ENCODE results near the gene SRGN. TPM values are rescaled to one million over a fixed set of nuclear protein-coding genes. Genes with fewer than 3 reads are reported as not detected.

The SRGN gene
- total and polyA plus RNA-seq, 10 of the 15 experiments (the other 5 are each of a cell fraction or from before 2014, with no cell fraction given): 382 to 2,414 (median 885) TPM

DNA sequence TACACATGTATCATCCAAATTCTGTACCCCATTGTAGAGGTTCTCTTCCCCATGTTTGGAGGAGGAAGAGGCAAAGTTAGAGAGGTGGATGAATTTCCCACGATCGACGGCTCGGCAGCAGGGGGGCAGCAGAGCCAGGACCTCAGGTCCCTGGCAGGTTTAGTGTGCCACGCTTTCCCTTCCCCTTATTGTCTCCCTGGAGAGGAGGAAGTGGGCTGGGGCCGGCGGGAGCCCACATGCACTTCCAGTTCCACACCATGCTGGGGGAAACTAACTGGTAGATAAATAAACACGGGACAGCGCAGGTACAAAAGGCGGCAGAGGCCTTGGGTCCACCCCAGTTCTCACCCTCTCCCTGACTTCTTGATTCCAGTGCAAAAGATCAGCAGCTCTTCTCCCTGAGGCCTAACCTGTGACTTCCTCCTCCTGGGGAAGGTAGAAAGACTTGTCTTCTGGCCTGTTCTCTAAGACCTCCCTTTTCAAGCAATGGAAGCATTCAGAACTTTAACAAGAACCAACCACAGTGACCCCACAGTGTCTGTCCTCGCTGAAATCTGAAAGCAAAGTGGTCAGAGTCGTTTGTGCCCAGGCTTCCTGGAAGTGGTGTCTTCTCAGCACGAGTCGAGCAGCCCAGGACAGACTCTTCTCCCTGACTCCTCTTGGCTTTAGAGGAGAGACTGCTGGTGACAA lies 30.5 kb upstream of the SRGN start (continued):
- peak; percentile 70 for TF ChIP-seq EED (IDR thresholded peaks at IDR 0.05; ENCODE audit: low read depth)
- TF ChIP-seq ZNF24 (IDR thresholded peaks at IDR 0.05): no peak
- no peak for TF ChIP-seq CREB1 (IDR thresholded peaks at IDR 0.05; ENCODE audit: low read depth)
- TF ChIP-seq SMAD5 (IDR thresholded peaks at IDR 0.05; ENCODE audit: low read depth): 0 out of 2 replicates have a peak, but pooled peaks have one; percentile 24
- TF ChIP-seq BACH1 (IDR thresholded peaks at IDR 0.05; ENCODE audit: borderline replicate concordance): 0 out of 2 replicates have a peak, but pooled peaks have one; percentile 14
- TF ChIP-seq MEF2B (IDR thresholded peaks at IDR 0.05; ENCODE audit: partially characterized antibody, poor library complexity, severe bottlenecking): peak; percentile 29
- TF ChIP-seq, protein P1, sequence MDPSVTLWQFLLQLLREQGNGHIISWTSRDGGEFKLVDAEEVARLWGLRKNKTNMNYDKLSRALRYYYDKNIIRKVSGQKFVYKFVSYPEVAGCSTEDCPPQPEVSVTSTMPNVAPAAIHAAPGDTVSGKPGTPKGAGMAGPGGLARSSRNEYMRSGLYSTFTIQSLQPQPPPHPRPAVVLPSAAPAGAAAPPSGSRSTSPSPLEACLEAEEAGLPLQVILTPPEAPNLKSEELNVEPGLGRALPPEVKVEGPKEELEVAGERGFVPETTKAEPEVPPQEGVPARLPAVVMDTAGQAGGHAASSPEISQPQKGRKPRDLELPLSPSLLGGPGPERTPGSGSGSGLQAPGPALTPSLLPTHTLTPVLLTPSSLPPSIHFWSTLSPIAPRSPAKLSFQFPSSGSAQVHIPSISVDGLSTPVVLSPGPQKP (IDR thresholded peaks at IDR 0.05; ENCODE audit: low read depth, low read length): no peak
- TF ChIP-seq TBL1XR1 (IDR thresholded peaks at IDR 0.05; ENCODE audit: low read depth, low read length): no peak
- TF ChIP-seq IKZF1 (conservative IDR thresholded peaks at IDR 0.05): peak; percentile 66
- TF ChIP-seq ETV6 (conservative IDR thresholded peaks at IDR 0.05 in 1 of 2, IDR thresholded peaks at IDR 0.05 in 1 of 2; ENCODE audit: borderline replicate concordance in 1 of 2, low read depth in 1 of 2): peak in 1 of 2 experiments; percentile 23; a peak in 1 of 4 replicates
- no peak for TF ChIP-seq SREBF1 (IDR thresholded peaks at IDR 0.05; ENCODE audit: low read length)
- no peak for TF ChIP-seq ZNF217 (IDR thresholded peaks at IDR 0.05)

DNA sequence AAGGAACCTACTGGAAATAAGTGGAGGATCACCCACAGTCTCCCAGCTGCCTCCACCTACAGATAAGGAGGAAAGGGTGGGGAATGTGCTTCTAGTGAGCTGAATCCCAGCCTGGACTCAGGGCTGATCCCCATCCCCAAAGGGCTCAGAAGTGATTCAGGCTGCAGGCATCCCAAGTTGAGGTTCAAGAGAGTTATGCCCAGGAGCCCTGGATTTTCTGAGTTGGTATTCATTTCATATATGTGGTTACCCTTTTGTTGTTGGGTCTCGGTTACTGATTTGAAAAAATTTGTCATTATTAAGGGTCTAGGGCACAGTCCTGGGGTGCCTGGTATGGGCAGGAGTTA lies 30.0 kb upstream of the SRGN start:
- Histone ChIP-seq H3K27ac (ENCODE audit: control insufficient read depth, insufficient read depth) (peak overlapping the region; percentile 72), H3K27me3 (replicated peaks in 1 of 2; ENCODE audit: control insufficient read depth in 2 of 2, insufficient read depth in 2 of 2, low read length in 1 of 2) (no peaks in the 10 kb centered on the region), H4K20me1 (ENCODE audit: control insufficient read depth, insufficient read depth) (no peaks in the 10 kb centered on the region), H3K36me3 (ENCODE audit: control insufficient read depth in 2 of 2, insufficient read depth in 2 of 2, low read length in 1 of 2) (no peaks in the 10 kb centered on the region), H3K79me2 (ENCODE audit: control insufficient read depth, insufficient read depth, low read length) (peaks cover 3% of the 10 kb centered on the region), H3K4me3 (no peak overlapping the region), H3K9ac (ENCODE audit: control insufficient read depth, insufficient read depth, low read length) (peak overlapping the region; percentile 11), H3K9me3 (replicated peaks; ENCODE audit: control insufficient read depth, insufficient read depth, low read length) (no peaks in the 10 kb centered on the region), H2AFZ (ENCODE audit: control insufficient read depth, low read depth, low read length) (peak overlapping the region; percentile 79), H3K4me1 (ENCODE audit: control insufficient read depth, insufficient read depth, low read length) (peaks cover 61% of the 10 kb centered on the region), H3K4me2 (ENCODE audit: control insufficient read depth, insufficient read depth) (peak overlapping the region; percentile 61)
- ChIA-PET CTCF (interaction anchor here (0.6 to 9.4 kb wide), 5 partner anchors 10 to 262 kb away, joined by 3 to 66 read pairs (median 4); no protein-coding TSS in a partner anchor), RAD21 (ENCODE audit: unreplicated experiment) (interaction anchor here (7.3 to 25.6 kb wide), 3 partner anchors 6 to 31 kb away, joined by 83 to 544 read pairs (median 197); partner anchors contain the start of gene SRGN), POLR2A (interaction anchor here (1.4 to 16.7 kb wide), 4 partner anchors 7 to 52 kb away, joined by 5 to 312 read pairs (median 154); partner anchors contain the start of gene SRGN), SMC1A (ENCODE audit: uncharacterized antibody, unreplicated experiment) (interaction anchor here (0.6 to 17.6 kb wide), 4 partner anchors 8 to 154 kb away, joined by 3 to 355 read pairs (median 164); partner anchors contain the start of gene SRGN)
- intact Hi-C loops (cut with micrococcal nuclease; ENCODE audit: unreplicated experiment): no loop called here
- in situ Hi-C loops (cut with MboI): no loop called here
- WGBS (ENCODE audit: insufficient coverage, insufficient replicate concordance, low lambda C conversion rate, missing lambda C conversion rate): 0% methylated on average over 1 of the region's 1 CpG
- ATAC-seq (no peak), DNase-seq (ENCODE audit: low read depth, low spot score) (no peak), FAIRE-seq (no peak)
- no TSS peak for BruUV-seq (replicated peaks)
- TF ChIP-seq KDM1A (IDR thresholded peaks at IDR 0.05; ENCODE audit: borderline replicate concordance) (no peak), PAX8 (IDR thresholded peaks at IDR 0.05) (no peak), SMAD5 (IDR thresholded peaks at IDR 0.05; ENCODE audit: low read depth) (0 out of 2 replicates have a peak, but pooled peaks have one; percentile 3), BACH1 (IDR thresholded peaks at IDR 0.05; ENCODE audit: borderline replicate concordance) (no peak), ZBED1 (IDR thresholded peaks at IDR 0.05; ENCODE audit: borderline replicate concordance) (no peak), PML (IDR thresholded peaks at IDR 0.05; ENCODE audit: low read length) (no peak), BRCA1 (IDR thresholded peaks at IDR 0.05; ENCODE audit: low read depth, low read length) (no peak), STAT1 (conservative IDR thresholded peaks at IDR 0.05) (no peak)

Data from GM12878 (cell line).